Activated CD8-positive, alpha-beta memory T cell treated with anti-CD3 and anti-CD28 coated beads for 4 hours (primary cell): ENCODE results near the gene TMEM117.

Experiments used
- DNase-seq, 2 donors: peaks; one replicate each; pipeline ENCODE4 v3.0.0-alpha.2; 2020; ENCODE audit warnings: low read depth in 2 of 2

TMEM117 gene

GRCh38 chr12:44379831-44380230 lies 544.0 kb downstream of the TMEM117 start:
- DNase-seq = no peak

- no peak for DNase-seq
These were observed 545.0 kb downstream of the TMEM117 start for GRCh38 chr12:44380861-44381260.

- DNase-seq = no peak
These were observed 545.5 kb downstream of the TMEM117 start for GRCh38 chr12:44381341-44381740.

GRCh38 chr12:44384136-44384535 lies 548.3 kb downstream of the TMEM117 start:
- no peak for DNase-seq

GRCh38 chr12:44385964-44386363 lies 550.1 kb downstream of the TMEM117 start:
- DNase-seq = no peak

DNA sequence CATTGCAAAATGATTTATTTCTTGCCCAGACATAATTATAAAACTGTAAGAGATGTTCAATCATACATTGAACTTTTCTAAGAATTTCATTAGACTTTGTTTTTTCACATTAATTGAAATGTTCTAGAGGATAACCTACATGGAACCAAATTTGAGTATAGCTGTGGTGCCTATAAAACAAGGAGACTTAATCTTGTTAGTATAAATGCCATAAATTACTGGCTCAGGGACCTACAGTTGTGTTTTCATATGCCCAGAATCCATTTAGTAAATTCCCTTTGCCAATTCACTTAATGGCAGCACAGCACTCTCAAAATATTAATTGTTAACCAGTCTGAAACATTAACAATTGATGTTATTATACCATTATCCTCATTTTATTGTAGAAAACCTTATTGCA lies 551.7 kb downstream of the TMEM117 start:
- DNase-seq = no peak

GRCh38 chr12:44389038-44389437 lies 553.2 kb downstream of the TMEM117 start:
- DNase-seq = no peak

DNA sequence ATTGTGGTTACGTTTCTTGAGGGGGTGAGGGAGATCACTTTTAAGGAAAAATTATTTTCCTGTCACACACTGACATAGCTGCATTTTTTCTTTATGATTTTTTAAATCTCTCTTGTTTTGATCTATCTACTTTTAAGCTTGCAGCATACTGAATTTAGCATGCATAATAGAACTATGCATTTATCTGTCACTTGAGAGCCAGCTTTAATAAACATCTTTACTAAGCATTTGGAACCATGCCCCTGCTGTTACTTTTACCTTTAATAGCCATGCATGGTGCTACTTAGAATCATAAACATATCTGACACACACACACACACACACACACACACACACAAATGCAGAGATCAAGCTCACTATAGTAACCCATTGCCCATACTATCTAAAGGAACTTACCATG lies 554.0 kb downstream of the TMEM117 start:
- DNase-seq = no peak

DNA sequence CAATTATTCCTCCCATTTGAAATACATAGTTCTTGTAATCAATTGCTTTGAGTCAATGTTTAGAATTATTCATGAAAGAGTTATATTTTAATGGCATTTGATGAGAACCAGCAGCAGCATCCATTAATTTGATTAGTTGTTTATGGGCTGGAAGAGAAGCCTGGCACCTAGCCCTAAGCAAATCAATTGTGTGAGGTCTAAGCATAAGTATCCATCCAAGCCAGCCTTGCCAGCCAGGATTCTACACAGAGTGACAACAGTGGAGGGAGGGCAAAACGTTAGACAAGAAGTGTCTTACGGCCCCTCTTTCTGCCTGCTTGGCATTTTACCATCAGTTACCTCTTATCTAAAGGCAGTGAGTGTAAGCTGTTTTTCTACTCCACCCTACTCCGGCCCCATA lies 561.8 kb downstream of the TMEM117 start:
- DNase-seq = no peak

- no peak for DNase-seq
These were observed 567.3 kb downstream of the TMEM117 start for GRCh38 chr12:44403185-44403584.

- no peak for DNase-seq
These were observed 569.4 kb downstream of the TMEM117 start for GRCh38 chr12:44405297-44405696.

- DNase-seq = no peak
These were observed 586.7 kb downstream of the TMEM117 start for GRCh38 chr12:44422559-44422958.

- no peak for DNase-seq
These were observed 592.9 kb downstream of the TMEM117 start for GRCh38 chr12:44428825-44429224.

- no peak for DNase-seq
These were observed 595.9 kb downstream of the TMEM117 start for GRCh38 chr12:44431647-44432343.

- no peak for DNase-seq
These were observed 597.8 kb downstream of the TMEM117 start for GRCh38 chr12:44433659-44434058.

DNA sequence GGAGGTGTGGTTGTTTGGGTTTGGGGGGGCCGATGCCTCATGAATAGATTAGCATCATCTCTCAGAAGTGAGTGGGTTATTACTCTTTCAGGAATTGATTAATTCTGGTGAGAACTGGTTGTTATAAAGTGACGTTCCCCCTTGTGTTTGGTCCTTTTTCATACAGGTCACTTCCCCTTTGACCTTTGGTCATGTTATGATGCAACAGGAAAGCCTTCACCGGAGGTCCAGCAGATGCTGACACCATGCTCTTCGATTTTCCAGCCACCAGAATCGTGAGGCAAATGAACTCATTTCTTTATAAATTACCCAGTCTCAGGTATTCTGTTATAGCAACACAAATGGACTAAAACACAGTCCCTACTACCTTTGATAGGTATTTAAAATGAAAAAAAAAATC lies 600.9 kb downstream of the TMEM117 start:
- DNase-seq = no peak
